Measurements from ENCODE around the gene CDSN.

DNA sequence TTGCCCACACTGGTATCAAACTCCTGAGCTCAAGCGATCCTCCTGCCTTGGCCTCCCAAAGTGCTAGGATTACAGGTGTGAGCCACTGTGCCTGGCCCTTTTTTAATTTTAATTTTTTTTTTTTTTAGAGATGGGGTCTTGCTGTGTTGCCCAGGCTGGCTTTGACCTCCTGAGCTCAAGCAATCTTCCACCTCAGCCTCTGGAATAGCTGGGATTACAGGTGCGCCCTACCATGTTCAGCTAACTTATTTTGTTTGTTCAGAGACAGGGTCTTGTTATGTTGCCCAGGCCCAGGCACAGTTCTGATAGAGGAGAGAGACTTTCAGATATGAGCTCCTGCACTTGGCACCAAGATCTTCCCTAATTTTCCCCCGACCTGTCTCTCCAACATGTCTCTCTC lies 10.5 kb upstream of the CDSN start:
- TF ChIP-seq, protein P1, sequence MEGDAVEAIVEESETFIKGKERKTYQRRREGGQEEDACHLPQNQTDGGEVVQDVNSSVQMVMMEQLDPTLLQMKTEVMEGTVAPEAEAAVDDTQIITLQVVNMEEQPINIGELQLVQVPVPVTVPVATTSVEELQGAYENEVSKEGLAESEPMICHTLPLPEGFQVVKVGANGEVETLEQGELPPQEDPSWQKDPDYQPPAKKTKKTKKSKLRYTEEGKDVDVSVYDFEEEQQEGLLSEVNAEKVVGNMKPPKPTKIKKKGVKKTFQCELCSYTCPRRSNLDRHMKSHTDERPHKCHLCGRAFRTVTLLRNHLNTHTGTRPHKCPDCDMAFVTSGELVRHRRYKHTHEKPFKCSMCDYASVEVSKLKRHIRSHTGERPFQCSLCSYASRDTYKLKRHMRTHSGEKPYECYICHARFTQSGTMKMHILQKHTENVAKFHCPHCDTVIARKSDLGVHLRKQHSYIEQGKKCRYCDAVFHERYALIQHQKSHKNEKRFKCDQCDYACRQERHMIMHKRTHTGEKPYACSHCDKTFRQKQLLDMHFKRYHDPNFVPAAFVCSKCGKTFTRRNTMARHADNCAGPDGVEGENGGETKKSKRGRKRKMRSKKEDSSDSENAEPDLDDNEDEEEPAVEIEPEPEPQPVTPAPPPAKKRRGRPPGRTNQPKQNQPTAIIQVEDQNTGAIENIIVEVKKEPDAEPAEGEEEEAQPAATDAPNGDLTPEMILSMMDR (IDR thresholded peaks at IDR 0.05) = no peak
- no peak for TF ChIP-seq POLR2A (IDR thresholded peaks at IDR 0.05)

All from esophagus squamous epithelium (tissue), 4 donors.